ENCODE measurements around the gene DBX1. TPM values are rescaled to one million over a fixed set of nuclear protein-coding genes. Genes with fewer than 3 reads are reported as not detected.
A peak's percentile ranks its signal among the peaks of the same experiment; 100 is the strongest.
"Not testable (repeated sequence)": the region's sequence is repeated elsewhere in the genome, so short reads cannot be mapped to it uniquely, and the experiment has no call there.

Gene DBX1
- total RNA-seq, 4 donors from 2014 or later = not detected

DNA sequence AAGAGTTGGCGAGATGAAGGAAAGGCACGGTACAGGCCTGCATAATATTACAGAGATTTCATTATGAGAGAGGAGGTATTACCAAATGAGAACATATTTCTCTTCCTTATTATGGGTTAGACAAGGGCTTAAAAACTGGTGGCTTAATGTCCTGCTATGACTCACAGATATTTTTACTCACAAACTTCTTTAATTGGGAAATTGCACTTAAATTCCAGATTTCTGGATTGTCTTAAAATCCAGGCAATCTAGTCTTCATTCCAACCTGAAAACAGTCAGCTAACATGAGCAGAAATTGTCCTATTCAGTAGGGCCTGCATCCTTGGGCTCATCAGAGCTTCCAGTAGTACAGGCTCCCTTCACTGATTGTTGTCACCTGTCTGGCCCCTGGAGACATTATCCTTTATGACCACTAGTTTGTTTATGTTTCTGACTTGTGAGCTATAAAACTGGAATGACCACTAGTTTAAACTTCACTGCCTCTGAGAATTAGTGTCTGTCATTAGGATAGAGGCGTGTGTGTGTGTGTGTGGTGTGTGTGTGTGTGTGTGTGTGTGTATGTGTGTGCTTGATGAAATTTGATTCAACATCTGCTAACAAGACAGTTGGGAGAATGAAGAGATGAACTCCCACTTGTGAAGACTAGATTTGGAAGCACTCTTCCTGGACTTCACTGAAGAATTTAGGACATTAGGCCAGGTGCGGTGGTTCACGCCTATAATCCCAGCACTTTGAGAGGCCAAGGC lies 25.1 kb downstream of the DBX1 start:
- no peak for DNase-seq
- intact Hi-C loops (cut with DNase I; ENCODE audit: low total_unique reads) = loop anchor here (5.0 kb wide), 1 partner anchor 188 kb away; no protein-coding TSS in a partner anchor
- Histone ChIP-seq H3K4me1 (no peaks in the 10 kb centered on the region), H3K27ac (no peak overlapping the region), H3K9me3 (no peaks in the 10 kb centered on the region), H3K27me3 (no peaks in the 10 kb centered on the region), H3K36me3 (no peaks in the 10 kb centered on the region), H3K4me3 (no peak overlapping the region)
- TF ChIP-seq, protein P1, sequence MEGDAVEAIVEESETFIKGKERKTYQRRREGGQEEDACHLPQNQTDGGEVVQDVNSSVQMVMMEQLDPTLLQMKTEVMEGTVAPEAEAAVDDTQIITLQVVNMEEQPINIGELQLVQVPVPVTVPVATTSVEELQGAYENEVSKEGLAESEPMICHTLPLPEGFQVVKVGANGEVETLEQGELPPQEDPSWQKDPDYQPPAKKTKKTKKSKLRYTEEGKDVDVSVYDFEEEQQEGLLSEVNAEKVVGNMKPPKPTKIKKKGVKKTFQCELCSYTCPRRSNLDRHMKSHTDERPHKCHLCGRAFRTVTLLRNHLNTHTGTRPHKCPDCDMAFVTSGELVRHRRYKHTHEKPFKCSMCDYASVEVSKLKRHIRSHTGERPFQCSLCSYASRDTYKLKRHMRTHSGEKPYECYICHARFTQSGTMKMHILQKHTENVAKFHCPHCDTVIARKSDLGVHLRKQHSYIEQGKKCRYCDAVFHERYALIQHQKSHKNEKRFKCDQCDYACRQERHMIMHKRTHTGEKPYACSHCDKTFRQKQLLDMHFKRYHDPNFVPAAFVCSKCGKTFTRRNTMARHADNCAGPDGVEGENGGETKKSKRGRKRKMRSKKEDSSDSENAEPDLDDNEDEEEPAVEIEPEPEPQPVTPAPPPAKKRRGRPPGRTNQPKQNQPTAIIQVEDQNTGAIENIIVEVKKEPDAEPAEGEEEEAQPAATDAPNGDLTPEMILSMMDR (IDR thresholded peaks at IDR 0.05) = no peak
- no peak for TF ChIP-seq POLR2A (IDR thresholded peaks at IDR 0.05)

DNA sequence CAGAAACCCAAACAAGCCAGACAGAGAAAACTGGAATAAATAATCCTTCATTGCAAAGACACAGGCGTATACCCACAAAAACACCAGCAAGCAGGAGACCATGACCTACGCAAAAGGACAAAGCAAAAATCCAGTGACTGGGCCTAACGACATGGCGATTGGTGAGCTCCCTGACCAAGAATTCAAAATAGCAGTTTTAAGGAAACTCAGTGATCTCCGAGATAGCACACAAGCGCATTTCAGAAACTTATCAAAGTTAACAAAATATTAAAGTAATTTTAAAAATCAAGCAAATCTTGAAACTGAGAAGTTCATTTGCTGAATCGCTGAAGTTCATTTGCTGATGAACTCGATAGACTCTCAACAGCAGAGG lies 27.6 kb downstream of the DBX1 start:
- peak overlapping the region in 1 of 2 donors; percentile 41 for H3K4me3 ChIP-seq
- no peak for TF ChIP-seq POLR2A (IDR thresholded peaks at IDR 0.05)
- TF ChIP-seq, protein P1 (IDR thresholded peaks at IDR 0.05) = no peak
- no peaks in the 10 kb centered on the region for H3K9me3 ChIP-seq
- H3K4me1 ChIP-seq = no peaks in the 10 kb centered on the region
- no peak for DNase-seq
- H3K36me3 ChIP-seq = no peaks in the 10 kb centered on the region
- intact Hi-C loops (cut with DNase I; ENCODE audit: low total_unique reads) = loop anchor here (5.0 kb wide), 1 partner anchor 185 kb away; no protein-coding TSS in a partner anchor
- H3K27ac ChIP-seq = no peak overlapping the region
- no peaks in the 10 kb centered on the region for H3K27me3 ChIP-seq

DNA sequence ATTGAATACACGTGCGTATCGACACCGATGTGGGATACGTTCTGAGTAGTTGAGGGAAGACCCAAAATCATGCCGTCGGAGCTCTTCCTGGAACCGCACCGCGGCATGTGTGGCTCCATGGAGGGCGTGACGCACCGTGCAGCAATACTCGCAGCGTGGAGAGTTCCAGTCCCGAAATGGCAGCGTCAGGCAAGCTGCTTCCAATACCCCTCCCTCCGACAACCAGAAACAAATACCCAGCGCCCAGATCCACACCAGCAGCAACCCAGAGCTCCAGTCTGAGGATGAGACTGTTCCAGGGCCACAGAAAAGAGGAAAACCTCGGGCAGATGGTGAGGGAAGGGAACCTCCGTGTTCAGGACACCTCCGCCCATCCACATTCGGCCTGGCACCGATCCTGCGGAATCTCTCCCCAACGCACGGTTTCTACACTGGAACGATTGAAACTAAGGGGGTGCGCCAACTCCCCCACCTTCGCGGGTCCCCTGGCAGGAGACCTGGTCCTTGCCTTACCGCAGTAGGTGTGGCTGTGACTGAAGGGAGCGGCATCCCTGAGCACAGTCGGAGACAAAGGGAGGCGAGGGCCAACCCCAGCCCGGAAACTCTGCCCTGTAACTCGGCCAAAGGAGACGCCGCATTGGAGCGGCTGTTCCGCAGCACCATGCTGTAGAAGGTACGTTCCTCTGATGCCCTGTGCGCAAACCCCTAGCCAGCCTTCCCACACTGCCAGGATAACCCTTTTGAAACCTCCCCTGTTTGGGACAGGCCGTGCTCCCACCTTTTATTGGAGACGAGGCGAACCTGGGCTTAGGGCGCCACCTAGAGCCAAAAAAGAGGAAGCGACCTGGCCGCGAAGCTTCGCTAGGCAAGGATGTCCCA lies 28.2 kb downstream of the DBX1 start:
- Histone ChIP-seq H3K27ac (peak overlapping the region; percentile 5 to 47), H3K36me3 (no peaks in the 10 kb centered on the region), H3K27me3 (no peaks in the 10 kb centered on the region), H3K9me3 (no peaks in the 10 kb centered on the region), H3K4me1 (no peaks in the 10 kb centered on the region), H3K4me3 (peak overlapping the region; percentile 36 to 41)
- peak; percentile 69 to 70 for DNase-seq
- intact Hi-C loops (cut with DNase I; ENCODE audit: low total_unique reads) = loop anchor here (5.0 kb wide), 1 partner anchor 185 kb away; no protein-coding TSS in a partner anchor
- TF ChIP-seq POLR2A (IDR thresholded peaks at IDR 0.05) = no peak
- TF ChIP-seq, protein P1 (IDR thresholded peaks at IDR 0.05) = peak; percentile 81 to 91 (median 87)

DNA sequence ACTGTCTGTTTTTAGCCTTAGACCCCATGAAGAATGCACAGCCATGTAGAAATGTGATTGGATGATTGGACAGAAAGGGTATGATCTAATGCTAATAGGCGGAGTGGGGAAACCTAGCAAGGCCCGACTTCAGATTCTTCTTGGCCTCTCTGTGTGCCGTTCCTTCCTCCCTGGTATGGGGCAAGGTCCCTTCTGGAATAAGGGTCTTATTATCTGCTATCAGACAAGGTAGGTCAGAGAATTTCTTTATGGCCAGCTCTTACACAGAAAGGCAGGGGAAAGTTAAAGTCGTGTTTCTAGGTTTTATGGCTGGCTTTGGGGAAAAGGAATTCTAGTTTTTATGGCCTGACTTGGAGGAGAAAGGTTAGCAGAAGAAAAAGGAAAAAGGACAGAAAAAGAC lies 30.6 kb downstream of the DBX1 start:
- no peak for TF ChIP-seq POLR2A (IDR thresholded peaks at IDR 0.05)
- TF ChIP-seq, protein P1 (IDR thresholded peaks at IDR 0.05) = no peak
- no peak overlapping the region for H3K27ac ChIP-seq
- intact Hi-C loops (cut with DNase I; ENCODE audit: low total_unique reads) = loop anchor here (5.0 to 10.0 kb wide), 2 partner anchors 182 to 575 kb away; no protein-coding TSS in a partner anchor

DNA sequence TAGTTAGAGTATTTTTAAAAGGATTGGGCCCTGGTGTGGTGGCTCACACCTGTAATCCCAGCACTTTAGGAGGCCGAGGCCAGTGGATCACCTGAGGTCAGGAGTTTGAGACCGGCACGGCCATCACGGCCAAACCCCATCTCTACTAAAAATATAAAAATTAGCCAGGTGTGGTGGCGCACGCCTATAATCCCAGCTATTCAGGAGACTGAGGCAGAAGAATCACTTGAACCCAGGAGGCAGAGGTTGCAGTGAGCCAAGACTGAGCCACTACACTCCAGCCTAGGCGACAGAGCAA lies 31.8 kb downstream of the DBX1 start:
- not testable (repeated sequence) for H3K9me3 ChIP-seq, H3K4me1 ChIP-seq, H3K27me3 ChIP-seq, H3K27ac ChIP-seq, H3K4me3 ChIP-seq, H3K36me3 ChIP-seq, DNase-seq
- intact Hi-C loops (cut with DNase I; ENCODE audit: low total_unique reads) = loop anchor here (10.0 kb wide), 1 partner anchor 574 kb away; no protein-coding TSS in a partner anchor

More for the DNA sequence above, 30.6 kb downstream of the DBX1 start:
- H3K27me3 ChIP-seq = no peaks in the 10 kb centered on the region
- no peak for DNase-seq
- H3K4me3 ChIP-seq = no peak overlapping the region
- H3K36me3 ChIP-seq = no peaks in the 10 kb centered on the region
- no peaks in the 10 kb centered on the region for H3K9me3 ChIP-seq
- H3K4me1 ChIP-seq = no peaks in the 10 kb centered on the region
